GM23338 (cell line): ENCODE data around the gene KIAA2012. TPM values are rescaled to one million over a fixed set of nuclear protein-coding genes. Genes with fewer than 3 reads are reported as not detected.

Source experiments
- ETS1 ChIP-seq: IDR thresholded peaks from 2 replicates; pipeline ENCODE4 v1.6.1; 2016; ENCODE audit warnings: antibody characterized with exemption
- JUNB ChIP-seq: IDR thresholded peaks from one replicate; pipeline ENCODE4 v1.6.1; 2016; ENCODE audit warnings: antibody characterized with exemption; ENCODE audit not compliant: unreplicated experiment
- NANOG ChIP-seq: IDR thresholded peaks from 2 replicates; pipeline ENCODE4 v1.6.1; 2016; ENCODE audit warnings: antibody characterized with exemption, borderline replicate concordance
- ZNF331 ChIP-seq: fragments of 250-450 bp; sonication (Bioruptor Pico); IDR thresholded peaks from 2 replicates; pipeline ENCODE4 v1.5.0; 2020; ENCODE audit warnings: low read depth, mild to moderate bottlenecking, moderate library complexity
- polyA plus RNA-seq: library from polyadenylated mRNA; unstranded; fragments of >200 nt; fragmentation: Nextera tagmentation; extraction: Ambion mirVana; gene quantifications from 2 replicates; pipeline ENCODE4 v1.2.1, GENCODE V29; 2016
- small RNA-seq: library from RNA; depleted of rRNA; stranded (forward); fragments of <200 nt; gene quantifications from one replicate; pipeline ENCODE3, GENCODE V24; 2014; ENCODE audit warnings: low replicate concordance
- total RNA-seq: library from RNA; depleted of rRNA; stranded (reverse); fragments of >200 nt; shearing (Covaris generic); gene quantifications from 2 replicates; pipeline ENCODE4 v1.2.3, GENCODE V29; 2014; rRNA removed
- TF ChIP-seq, protein P1 (sequence below): fragments of 250-450 bp; sonication (Bioruptor Pico); IDR thresholded peaks from 2 replicates; pipeline ENCODE4 v1.5.0; 2020; ENCODE audit warnings: mild to moderate bottlenecking, moderate library complexity

The KIAA2012 gene
- total and polyA plus RNA-seq, 2 experiments from 2014 or later, result 0.03 to 0.08 TPM

GRCh38 chr2:202251494-202251893, 178.4 kb downstream of the KIAA2012 start (continued):
- TF ChIP-seq, protein P1, sequence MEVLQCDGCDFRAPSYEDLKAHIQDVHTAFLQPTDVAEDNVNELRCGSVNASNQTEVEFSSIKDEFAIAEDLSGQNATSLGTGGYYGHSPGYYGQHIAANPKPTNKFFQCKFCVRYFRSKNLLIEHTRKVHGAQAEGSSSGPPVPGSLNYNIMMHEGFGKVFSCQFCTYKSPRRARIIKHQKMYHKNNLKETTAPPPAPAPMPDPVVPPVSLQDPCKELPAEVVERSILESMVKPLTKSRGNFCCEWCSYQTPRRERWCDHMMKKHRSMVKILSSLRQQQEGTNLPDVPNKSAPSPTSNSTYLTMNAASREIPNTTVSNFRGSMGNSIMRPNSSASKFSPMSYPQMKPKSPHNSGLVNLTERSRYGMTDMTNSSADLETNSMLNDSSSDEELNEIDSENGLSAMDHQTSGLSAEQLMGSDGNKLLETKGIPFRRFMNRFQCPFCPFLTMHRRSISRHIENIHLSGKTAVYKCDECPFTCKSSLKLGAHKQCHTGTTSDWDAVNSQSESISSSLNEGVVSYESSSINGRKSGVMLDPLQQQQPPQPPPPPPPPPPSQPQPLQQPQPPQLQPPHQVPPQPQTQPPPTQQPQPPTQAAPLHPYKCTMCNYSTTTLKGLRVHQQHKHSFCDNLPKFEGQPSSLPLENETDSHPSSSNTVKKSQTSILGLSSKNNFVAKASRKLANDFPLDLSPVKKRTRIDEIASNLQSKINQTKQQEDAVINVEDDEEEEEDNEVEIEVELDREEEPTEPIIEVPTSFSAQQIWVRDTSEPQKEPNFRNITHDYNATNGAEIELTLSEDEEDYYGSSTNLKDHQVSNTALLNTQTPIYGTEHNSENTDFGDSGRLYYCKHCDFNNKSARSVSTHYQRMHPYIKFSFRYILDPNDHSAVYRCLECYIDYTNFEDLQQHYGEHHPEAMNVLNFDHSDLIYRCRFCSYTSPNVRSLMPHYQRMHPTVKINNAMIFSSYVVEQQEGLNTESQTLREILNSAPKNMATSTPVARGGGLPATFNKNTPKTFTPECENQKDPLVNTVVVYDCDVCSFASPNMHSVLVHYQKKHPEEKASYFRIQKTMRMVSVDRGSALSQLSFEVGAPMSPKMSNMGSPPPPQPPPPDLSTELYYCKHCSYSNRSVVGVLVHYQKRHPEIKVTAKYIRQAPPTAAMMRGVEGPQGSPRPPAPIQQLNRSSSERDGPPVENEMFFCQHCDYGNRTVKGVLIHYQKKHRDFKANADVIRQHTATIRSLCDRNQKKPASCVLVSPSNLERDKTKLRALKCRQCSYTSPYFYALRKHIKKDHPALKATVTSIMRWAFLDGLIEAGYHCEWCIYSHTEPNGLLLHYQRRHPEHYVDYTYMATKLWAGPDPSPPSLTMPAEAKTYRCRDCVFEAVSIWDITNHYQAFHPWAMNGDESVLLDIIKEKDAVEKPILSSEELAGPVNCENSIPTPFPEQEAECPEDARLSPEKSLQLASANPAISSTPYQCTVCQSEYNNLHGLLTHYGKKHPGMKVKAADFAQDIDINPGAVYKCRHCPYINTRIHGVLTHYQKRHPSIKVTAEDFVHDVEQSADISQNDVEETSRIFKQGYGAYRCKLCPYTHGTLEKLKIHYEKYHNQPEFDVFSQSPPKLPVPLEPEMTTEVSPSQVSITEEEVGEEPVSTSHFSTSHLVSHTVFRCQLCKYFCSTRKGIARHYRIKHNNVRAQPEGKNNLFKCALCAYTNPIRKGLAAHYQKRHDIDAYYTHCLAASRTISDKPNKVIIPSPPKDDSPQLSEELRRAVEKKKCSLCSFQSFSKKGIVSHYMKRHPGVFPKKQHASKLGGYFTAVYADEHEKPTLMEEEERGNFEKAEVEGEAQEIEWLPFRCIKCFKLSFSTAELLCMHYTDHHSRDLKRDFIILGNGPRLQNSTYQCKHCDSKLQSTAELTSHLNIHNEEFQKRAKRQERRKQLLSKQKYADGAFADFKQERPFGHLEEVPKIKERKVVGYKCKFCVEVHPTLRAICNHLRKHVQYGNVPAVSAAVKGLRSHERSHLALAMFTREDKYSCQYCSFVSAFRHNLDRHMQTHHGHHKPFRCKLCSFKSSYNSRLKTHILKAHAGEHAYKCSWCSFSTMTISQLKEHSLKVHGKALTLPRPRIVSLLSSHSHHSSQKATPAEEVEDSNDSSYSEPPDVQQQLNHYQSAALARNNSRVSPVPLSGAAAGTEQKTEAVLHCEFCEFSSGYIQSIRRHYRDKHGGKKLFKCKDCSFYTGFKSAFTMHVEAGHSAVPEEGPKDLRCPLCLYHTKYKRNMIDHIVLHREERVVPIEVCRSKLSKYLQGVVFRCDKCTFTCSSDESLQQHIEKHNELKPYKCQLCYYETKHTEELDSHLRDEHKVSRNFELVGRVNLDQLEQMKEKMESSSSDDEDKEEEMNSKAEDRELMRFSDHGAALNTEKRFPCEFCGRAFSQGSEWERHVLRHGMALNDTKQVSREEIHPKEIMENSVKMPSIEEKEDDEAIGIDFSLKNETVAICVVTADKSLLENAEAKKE (CRISPR knock-in tag), result no peak
- no peak for TF ChIP-seq ETS1
- no peak for TF ChIP-seq NANOG
- TF ChIP-seq ZNF331 (CRISPR knock-in tag), result no peak
- no peak for TF ChIP-seq JUNB

Small RNAs within 50 kb of the gene (small RNA-seq; reads per million reads assigned to genes)
- not detected for gene AC079354.2

Other genes with a start within 250 kb of the KIAA2012 start
- gene FZD7, start 39.4 kb upstream of the KIAA2012 start, total RNA-seq, result 404 and 435 TPM in 2 replicates
- 164 and 188 TPM in 2 replicates for gene FZD7, start 39.4 kb upstream of the KIAA2012 start, polyA plus RNA-seq
- 217 and 246 TPM in 2 replicates for gene SUMO1, start 165.3 kb downstream of the KIAA2012 start, total RNA-seq
- gene SUMO1, start 165.3 kb downstream of the KIAA2012 start, polyA plus RNA-seq, result 418 and 507 TPM in 2 replicates
- 174 and 216 TPM in 2 replicates for gene NOP58, start 192.5 kb downstream of the KIAA2012 start, total RNA-seq
- gene NOP58, start 192.5 kb downstream of the KIAA2012 start, polyA plus RNA-seq, result 178 and 236 TPM in 2 replicates